Measurements from ENCODE around the gene ALKBH5. TPM values are rescaled to one million over a fixed set of nuclear protein-coding genes. Genes with fewer than 3 reads are reported as not detected.

The ALKBH5 gene
- polyA plus RNA-seq, 1 donor from 2014 or later, result 55.0 TPM

GRCh38 chr17:18252160-18252559, 68.5 kb downstream of the ALKBH5 start:
- no peaks in the 10 kb centered on the region for H4K20me1 ChIP-seq (ENCODE audit: insufficient read depth)
- TF ChIP-seq MXI1 (conservative IDR thresholded peaks at IDR 0.05; ENCODE audit: poor library complexity, severe bottlenecking), result no peak
- no peak for TF ChIP-seq POLR2AphosphoS5 (IDR thresholded peaks at IDR 0.05)
- no peak for TF ChIP-seq RAD21 (conservative IDR thresholded peaks at IDR 0.05)
- TF ChIP-seq SMC3 (conservative IDR thresholded peaks at IDR 0.05; ENCODE audit: poor library complexity), result no peak
- no peak for TF ChIP-seq EZH2 (IDR thresholded peaks at IDR 0.05; ENCODE audit: borderline replicate concordance, insufficient read depth, low read length, poor library complexity, severe bottlenecking)
- no peak for TF ChIP-seq TAF1 (IDR thresholded peaks at IDR 0.05; ENCODE audit: low read depth)
- no peak for TF ChIP-seq CTCF (IDR thresholded peaks at IDR 0.05; ENCODE audit: poor library complexity, severe bottlenecking)
- TF ChIP-seq, protein P1, sequence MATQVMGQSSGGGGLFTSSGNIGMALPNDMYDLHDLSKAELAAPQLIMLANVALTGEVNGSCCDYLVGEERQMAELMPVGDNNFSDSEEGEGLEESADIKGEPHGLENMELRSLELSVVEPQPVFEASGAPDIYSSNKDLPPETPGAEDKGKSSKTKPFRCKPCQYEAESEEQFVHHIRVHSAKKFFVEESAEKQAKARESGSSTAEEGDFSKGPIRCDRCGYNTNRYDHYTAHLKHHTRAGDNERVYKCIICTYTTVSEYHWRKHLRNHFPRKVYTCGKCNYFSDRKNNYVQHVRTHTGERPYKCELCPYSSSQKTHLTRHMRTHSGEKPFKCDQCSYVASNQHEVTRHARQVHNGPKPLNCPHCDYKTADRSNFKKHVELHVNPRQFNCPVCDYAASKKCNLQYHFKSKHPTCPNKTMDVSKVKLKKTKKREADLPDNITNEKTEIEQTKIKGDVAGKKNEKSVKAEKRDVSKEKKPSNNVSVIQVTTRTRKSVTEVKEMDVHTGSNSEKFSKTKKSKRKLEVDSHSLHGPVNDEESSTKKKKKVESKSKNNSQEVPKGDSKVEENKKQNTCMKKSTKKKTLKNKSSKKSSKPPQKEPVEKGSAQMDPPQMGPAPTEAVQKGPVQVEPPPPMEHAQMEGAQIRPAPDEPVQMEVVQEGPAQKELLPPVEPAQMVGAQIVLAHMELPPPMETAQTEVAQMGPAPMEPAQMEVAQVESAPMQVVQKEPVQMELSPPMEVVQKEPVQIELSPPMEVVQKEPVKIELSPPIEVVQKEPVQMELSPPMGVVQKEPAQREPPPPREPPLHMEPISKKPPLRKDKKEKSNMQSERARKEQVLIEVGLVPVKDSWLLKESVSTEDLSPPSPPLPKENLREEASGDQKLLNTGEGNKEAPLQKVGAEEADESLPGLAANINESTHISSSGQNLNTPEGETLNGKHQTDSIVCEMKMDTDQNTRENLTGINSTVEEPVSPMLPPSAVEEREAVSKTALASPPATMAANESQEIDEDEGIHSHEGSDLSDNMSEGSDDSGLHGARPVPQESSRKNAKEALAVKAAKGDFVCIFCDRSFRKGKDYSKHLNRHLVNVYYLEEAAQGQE (IDR thresholded peaks at IDR 0.05; ENCODE audit: borderline replicate concordance), result no peak
- TF ChIP-seq EP300 (conservative IDR thresholded peaks at IDR 0.05; ENCODE audit: poor library complexity, severe bottlenecking), result no peak
- no peak overlapping the region for H3K4me3 ChIP-seq (ENCODE audit: low read length)
- H2AFZ ChIP-seq (ENCODE audit: low read depth, low read length), result no peak overlapping the region
- H3K9ac ChIP-seq (ENCODE audit: low read length), result no peak overlapping the region
- H3F3A ChIP-seq (ENCODE audit: insufficient read depth, low read length, poor library complexity, severe bottlenecking), result no peaks in the 10 kb centered on the region
- H3K36me3 ChIP-seq (ENCODE audit: insufficient read depth, low read length), result no peaks in the 10 kb centered on the region
- H3K27me3 ChIP-seq (ENCODE audit: insufficient read depth, low read depth, low read length), result no peaks in the 10 kb centered on the region
- no peak overlapping the region for H3K4me2 ChIP-seq (ENCODE audit: low read length)
- peaks cover 4% of the 10 kb centered on the region for H3K79me2 ChIP-seq (replicated peaks; ENCODE audit: insufficient read depth, low read length)
- H3K9me3 ChIP-seq (ENCODE audit: low read length), result no peaks in the 10 kb centered on the region
- no peaks in the 10 kb centered on the region for H3K9me2 ChIP-seq (ENCODE audit: insufficient read depth, low read length)
- no peak overlapping the region for H3K27ac ChIP-seq (ENCODE audit: low read length)

GRCh38 chr17:18253187-18253884, 69.7 kb downstream of the ALKBH5 start:
- Histone ChIP-seq H3K27me3 (ENCODE audit: insufficient read depth, low read depth, low read length) (no peaks in the 10 kb centered on the region), H3K9me2 (ENCODE audit: insufficient read depth, low read length) (no peaks in the 10 kb centered on the region), H3K36me3 (ENCODE audit: insufficient read depth, low read length) (no peaks in the 10 kb centered on the region), H4K20me1 (ENCODE audit: insufficient read depth) (no peaks in the 10 kb centered on the region), H3K9me3 (ENCODE audit: low read length) (no peaks in the 10 kb centered on the region), H3K27ac (ENCODE audit: low read length) (no peak overlapping the region), H3K4me2 (ENCODE audit: low read length) (no peak overlapping the region), H3F3A (ENCODE audit: insufficient read depth, low read length, poor library complexity, severe bottlenecking) (no peaks in the 10 kb centered on the region), H3K79me2 (replicated peaks; ENCODE audit: insufficient read depth, low read length) (peaks cover 16% of the 10 kb centered on the region), H3K4me3 (ENCODE audit: low read length) (no peak overlapping the region), H3K9ac (ENCODE audit: low read length) (no peak overlapping the region), H2AFZ (ENCODE audit: low read depth, low read length) (no peak overlapping the region)
- TF ChIP-seq TAF1 (IDR thresholded peaks at IDR 0.05; ENCODE audit: low read depth) (no peak), MXI1 (conservative IDR thresholded peaks at IDR 0.05; ENCODE audit: poor library complexity, severe bottlenecking) (no peak), POLR2AphosphoS5 (IDR thresholded peaks at IDR 0.05) (no peak), SMC3 (conservative IDR thresholded peaks at IDR 0.05; ENCODE audit: poor library complexity) (no peak), RAD21 (conservative IDR thresholded peaks at IDR 0.05) (no peak), EP300 (conservative IDR thresholded peaks at IDR 0.05; ENCODE audit: poor library complexity, severe bottlenecking) (no peak), CTCF (IDR thresholded peaks at IDR 0.05; ENCODE audit: poor library complexity, severe bottlenecking) (no peak), EZH2 (IDR thresholded peaks at IDR 0.05; ENCODE audit: borderline replicate concordance, insufficient read depth, low read length, poor library complexity, severe bottlenecking) (no peak)
- TF ChIP-seq, protein P1 (IDR thresholded peaks at IDR 0.05; ENCODE audit: borderline replicate concordance), result no peak

Measured in neural cell (in vitro differentiated cells).